ENCODE results near the gene LYPD4.

The LYPD4 gene

DNA sequence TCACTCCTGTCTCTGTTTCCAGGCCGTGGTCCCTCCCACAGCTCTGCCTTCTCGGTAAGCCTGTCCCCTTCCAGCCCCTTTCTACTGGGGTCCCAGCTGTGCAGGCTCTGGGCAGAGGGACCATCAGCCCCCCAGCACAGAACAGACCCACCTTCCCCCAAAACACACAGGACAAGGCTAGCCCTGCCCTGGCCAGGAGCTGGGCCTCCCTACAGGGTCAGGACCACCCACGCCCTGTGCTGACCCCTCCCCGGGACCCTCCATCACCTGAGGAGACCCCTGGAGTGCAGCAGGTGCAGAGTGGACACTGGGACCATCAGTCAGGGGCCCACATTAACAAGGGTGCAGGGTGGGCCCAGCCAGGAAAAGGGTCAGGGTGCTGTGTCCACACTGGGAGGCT is 34.2 kb downstream of the LYPD4 start:
- Histone ChIP-seq H3K27ac (ENCODE audit: low read depth, low read length, poor library complexity, severe bottlenecking) (no peak overlapping the region), H3K9me2 (ENCODE audit: low read depth, low read length) (no peaks in the 10 kb centered on the region), H3K9me3 (ENCODE audit: low read length) (no peaks in the 10 kb centered on the region), H3K79me2 (ENCODE audit: insufficient read depth, low read length) (no peaks in the 10 kb centered on the region), H4K20me1 (ENCODE audit: insufficient read depth, low read length) (no peaks in the 10 kb centered on the region), H3F3A (ENCODE audit: insufficient read depth, low read length) (no peaks in the 10 kb centered on the region), H2AFZ (ENCODE audit: low read length) (no peak overlapping the region), H3K9ac (ENCODE audit: low read length) (no peak overlapping the region), H3K36me3 (ENCODE audit: insufficient read depth, low read length) (no peaks in the 10 kb centered on the region), H3K27me3 (ENCODE audit: insufficient read depth, low read length) (no peaks in the 10 kb centered on the region), H3K4me1 (ENCODE audit: insufficient read depth, low read length, severe bottlenecking) (no peaks in the 10 kb centered on the region), H3K4me2 (ENCODE audit: low read length) (no peak overlapping the region), H3K4me3 (ENCODE audit: low read depth, low read length, poor library complexity, severe bottlenecking) (no peak overlapping the region)
- TF ChIP-seq, protein P1, sequence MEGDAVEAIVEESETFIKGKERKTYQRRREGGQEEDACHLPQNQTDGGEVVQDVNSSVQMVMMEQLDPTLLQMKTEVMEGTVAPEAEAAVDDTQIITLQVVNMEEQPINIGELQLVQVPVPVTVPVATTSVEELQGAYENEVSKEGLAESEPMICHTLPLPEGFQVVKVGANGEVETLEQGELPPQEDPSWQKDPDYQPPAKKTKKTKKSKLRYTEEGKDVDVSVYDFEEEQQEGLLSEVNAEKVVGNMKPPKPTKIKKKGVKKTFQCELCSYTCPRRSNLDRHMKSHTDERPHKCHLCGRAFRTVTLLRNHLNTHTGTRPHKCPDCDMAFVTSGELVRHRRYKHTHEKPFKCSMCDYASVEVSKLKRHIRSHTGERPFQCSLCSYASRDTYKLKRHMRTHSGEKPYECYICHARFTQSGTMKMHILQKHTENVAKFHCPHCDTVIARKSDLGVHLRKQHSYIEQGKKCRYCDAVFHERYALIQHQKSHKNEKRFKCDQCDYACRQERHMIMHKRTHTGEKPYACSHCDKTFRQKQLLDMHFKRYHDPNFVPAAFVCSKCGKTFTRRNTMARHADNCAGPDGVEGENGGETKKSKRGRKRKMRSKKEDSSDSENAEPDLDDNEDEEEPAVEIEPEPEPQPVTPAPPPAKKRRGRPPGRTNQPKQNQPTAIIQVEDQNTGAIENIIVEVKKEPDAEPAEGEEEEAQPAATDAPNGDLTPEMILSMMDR (IDR thresholded peaks at IDR 0.05; ENCODE audit: low read length): no peak
- TF ChIP-seq EZH2 (IDR thresholded peaks at IDR 0.05; ENCODE audit: borderline replicate concordance, low read length): no peak

- Histone ChIP-seq H3K4me3 (ENCODE audit: low read depth, low read length, poor library complexity, severe bottlenecking) (no peak overlapping the region), H3K36me3 (ENCODE audit: insufficient read depth, low read length) (no peaks in the 10 kb centered on the region), H3K27ac (ENCODE audit: low read depth, low read length, poor library complexity, severe bottlenecking) (no peak overlapping the region), H3F3A (ENCODE audit: insufficient read depth, low read length) (no peaks in the 10 kb centered on the region), H4K20me1 (ENCODE audit: insufficient read depth, low read length) (no peaks in the 10 kb centered on the region), H3K79me2 (ENCODE audit: insufficient read depth, low read length) (no peaks in the 10 kb centered on the region), H3K9me2 (ENCODE audit: low read depth, low read length) (no peaks in the 10 kb centered on the region), H3K9ac (ENCODE audit: low read length) (no peak overlapping the region), H3K4me2 (ENCODE audit: low read length) (no peak overlapping the region), H3K27me3 (ENCODE audit: insufficient read depth, low read length) (no peaks in the 10 kb centered on the region), H2AFZ (ENCODE audit: low read length) (no peak overlapping the region), H3K4me1 (ENCODE audit: insufficient read depth, low read length, severe bottlenecking) (peaks cover 4% of the 10 kb centered on the region), H3K9me3 (ENCODE audit: low read length) (no peaks in the 10 kb centered on the region)
- no peak for TF ChIP-seq EZH2 (IDR thresholded peaks at IDR 0.05; ENCODE audit: borderline replicate concordance, low read length)
- TF ChIP-seq, protein P1 (IDR thresholded peaks at IDR 0.05; ENCODE audit: low read length): no peak
These were observed 35.6 kb downstream of the LYPD4 start for GRCh38 chr19:41808663-41809566.

DNA sequence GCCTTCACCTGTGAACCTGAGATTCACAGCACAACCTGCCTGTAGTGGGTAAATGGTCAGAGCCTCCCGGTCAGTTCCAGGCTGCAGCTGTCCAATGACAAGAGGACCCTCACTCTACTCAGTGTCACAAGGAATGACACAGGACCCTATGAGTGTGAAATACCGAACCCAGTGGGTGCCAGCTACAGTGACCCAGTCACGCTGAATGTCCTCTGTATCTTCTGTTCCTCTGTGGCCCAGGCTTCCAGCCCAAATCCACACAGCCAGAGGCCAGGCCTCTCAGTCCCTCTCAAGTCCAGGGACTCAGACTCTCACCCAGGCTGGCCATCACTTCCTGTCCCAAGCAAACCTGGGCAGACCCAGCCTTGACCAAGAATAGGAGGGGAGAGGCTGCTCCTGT is 37.3 kb downstream of the LYPD4 start:
- Histone ChIP-seq H3K27me3 (ENCODE audit: insufficient read depth, low read length) (no peaks in the 10 kb centered on the region; the same call in 1 of the 2 replicates), H3K4me1 (ENCODE audit: insufficient read depth, low read length, severe bottlenecking) (peaks cover 11% of the 10 kb centered on the region), H3F3A (ENCODE audit: insufficient read depth, low read length) (no peaks in the 10 kb centered on the region), H3K9ac (ENCODE audit: low read length) (no peak overlapping the region), H3K79me2 (ENCODE audit: insufficient read depth, low read length) (no peaks in the 10 kb centered on the region), H3K27ac (ENCODE audit: low read depth, low read length, poor library complexity, severe bottlenecking) (no peak overlapping the region), H3K4me3 (ENCODE audit: low read depth, low read length, poor library complexity, severe bottlenecking) (no peak overlapping the region), H3K4me2 (ENCODE audit: low read length) (no peak overlapping the region), H2AFZ (ENCODE audit: low read length) (no peak overlapping the region), H3K9me3 (ENCODE audit: low read length) (no peaks in the 10 kb centered on the region), H3K9me2 (ENCODE audit: low read depth, low read length) (no peaks in the 10 kb centered on the region), H4K20me1 (ENCODE audit: insufficient read depth, low read length) (no peaks in the 10 kb centered on the region), H3K36me3 (ENCODE audit: insufficient read depth, low read length) (no peaks in the 10 kb centered on the region)
- TF ChIP-seq EZH2 (IDR thresholded peaks at IDR 0.05; ENCODE audit: borderline replicate concordance, low read length): no peak
- TF ChIP-seq, protein P1 (IDR thresholded peaks at IDR 0.05; ENCODE audit: low read length): no peak

Data from OCI-LY1 (cell line).